GM18909 (cell line): Measurements from ENCODE around the gene TMC2.
"Not testable (repeated sequence)": the region's sequence is repeated elsewhere in the genome, so short reads cannot be mapped to it uniquely, and the experiment has no call there.

Source experiments
- ATAC-seq: cut with Tn5 transposase; IDR thresholded peaks from one replicate; pipeline ENCODE4 v1.9.1; 2021; ENCODE audit warnings: mild to moderate bottlenecking; ENCODE audit not compliant: unreplicated experiment, poor library complexity

Gene TMC2, protein sequence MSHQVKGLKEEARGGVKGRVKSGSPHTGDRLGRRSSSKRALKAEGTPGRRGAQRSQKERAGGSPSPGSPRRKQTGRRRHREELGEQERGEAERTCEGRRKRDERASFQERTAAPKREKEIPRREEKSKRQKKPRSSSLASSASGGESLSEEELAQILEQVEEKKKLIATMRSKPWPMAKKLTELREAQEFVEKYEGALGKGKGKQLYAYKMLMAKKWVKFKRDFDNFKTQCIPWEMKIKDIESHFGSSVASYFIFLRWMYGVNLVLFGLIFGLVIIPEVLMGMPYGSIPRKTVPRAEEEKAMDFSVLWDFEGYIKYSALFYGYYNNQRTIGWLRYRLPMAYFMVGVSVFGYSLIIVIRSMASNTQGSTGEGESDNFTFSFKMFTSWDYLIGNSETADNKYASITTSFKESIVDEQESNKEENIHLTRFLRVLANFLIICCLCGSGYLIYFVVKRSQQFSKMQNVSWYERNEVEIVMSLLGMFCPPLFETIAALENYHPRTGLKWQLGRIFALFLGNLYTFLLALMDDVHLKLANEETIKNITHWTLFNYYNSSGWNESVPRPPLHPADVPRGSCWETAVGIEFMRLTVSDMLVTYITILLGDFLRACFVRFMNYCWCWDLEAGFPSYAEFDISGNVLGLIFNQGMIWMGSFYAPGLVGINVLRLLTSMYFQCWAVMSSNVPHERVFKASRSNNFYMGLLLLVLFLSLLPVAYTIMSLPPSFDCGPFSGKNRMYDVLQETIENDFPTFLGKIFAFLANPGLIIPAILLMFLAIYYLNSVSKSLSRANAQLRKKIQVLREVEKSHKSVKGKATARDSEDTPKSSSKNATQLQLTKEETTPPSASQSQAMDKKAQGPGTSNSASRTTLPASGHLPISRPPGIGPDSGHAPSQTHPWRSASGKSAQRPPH

GRCh38 chr20:2536560-2536986 lies at the start of gene TMC2:
TMC2 (plus strand) TSS chr20:2536573; CDS start chr20:2536622, 49 bp downstream.
- no peak for ATAC-seq

DNA sequence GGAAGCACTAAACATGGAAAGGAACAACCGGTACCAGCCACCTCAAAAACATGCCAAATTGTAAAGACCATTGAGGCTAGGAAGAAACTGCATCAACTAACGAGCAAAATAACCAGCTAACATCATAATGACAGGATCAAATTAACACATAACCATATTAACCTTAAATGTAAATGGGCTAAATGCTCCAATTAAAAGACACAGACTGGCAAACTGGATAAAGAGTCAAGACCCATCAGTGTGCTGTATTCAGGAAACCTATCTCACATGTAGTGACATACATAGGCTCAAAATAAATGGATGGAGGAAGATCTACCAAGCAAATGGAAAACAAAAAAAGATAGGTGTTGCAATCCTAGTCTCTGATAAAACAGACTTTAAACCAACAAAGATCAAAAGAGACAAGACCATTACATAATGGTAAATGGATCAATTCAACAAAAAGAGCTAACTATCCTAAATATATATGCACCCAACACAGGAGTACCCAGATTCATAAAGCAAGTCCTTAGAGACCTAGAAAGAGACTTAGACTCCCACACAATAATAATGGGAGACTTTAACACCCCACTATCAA lies 33.5 kb upstream of the TMC2 start:
- not testable (repeated sequence) for ATAC-seq

GRCh38 chr20:2504803-2505202 lies 31.6 kb upstream of the TMC2 start:
- ATAC-seq: not testable (repeated sequence)

- ATAC-seq: not testable (repeated sequence)
Observed at GRCh38 chr20:2506426-2506825, 29.9 kb upstream of the TMC2 start.

- ATAC-seq: no peak
Observed at GRCh38 chr20:2507464-2507863, 28.9 kb upstream of the TMC2 start.

- ATAC-seq: peak; percentile 20
Observed at GRCh38 chr20:2507875-2508630, 28.3 kb upstream of the TMC2 start.

GRCh38 chr20:2508631-2509467 lies 27.5 kb upstream of the TMC2 start, which contains the start of gene ZNF343:
ZNF343 (minus strand) TSS chr20:2508915; CDS start chr20:2493895, 15,020 bp downstream.
- peak; percentile 93 for ATAC-seq

- ATAC-seq: no peak
Observed at GRCh38 chr20:2509468-2509781, 26.9 kb upstream of the TMC2 start.

- ATAC-seq: no peak
Observed at GRCh38 chr20:2509794-2510193, 26.6 kb upstream of the TMC2 start.

DNA sequence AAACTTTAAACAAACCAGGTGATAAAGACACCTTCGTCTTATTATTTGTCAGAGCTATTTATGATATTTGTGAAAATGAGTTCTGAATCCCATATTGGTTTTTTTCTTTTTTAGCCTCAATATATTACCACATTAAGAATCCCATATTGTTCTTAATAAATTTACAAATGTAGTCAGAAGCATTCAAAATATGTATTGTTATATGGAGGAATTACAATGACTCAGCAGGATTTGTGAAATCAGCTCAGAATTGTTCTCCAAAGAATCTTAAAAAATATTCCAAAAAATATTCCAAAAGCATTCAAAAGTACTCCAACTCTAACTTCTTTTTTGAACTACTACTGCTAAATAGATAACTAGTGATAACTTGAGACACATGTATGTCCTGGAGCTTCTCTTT lies 21.2 kb upstream of the TMC2 start:
- ATAC-seq: no peak

DNA sequence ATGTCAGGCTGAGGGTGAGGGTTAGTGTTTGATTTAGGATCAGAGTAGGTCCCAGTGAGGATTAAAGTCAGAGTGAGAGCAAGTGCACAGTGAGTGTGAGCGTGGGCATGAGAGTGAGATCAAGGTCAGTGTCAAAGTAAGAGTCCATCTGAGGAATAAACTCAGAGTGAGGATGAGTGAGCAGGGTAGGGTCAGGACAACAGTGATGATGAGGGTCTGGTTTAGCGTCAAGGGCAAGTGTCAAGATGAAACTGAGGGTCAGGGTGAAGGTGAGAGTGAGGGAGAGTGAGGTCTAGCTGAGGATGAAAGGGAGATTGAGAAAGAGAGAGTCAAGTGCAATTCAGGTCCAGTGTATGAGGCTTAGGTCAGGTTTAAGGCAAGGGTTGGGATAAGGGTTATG lies 20.0 kb upstream of the TMC2 start:
- ATAC-seq: no peak

DNA sequence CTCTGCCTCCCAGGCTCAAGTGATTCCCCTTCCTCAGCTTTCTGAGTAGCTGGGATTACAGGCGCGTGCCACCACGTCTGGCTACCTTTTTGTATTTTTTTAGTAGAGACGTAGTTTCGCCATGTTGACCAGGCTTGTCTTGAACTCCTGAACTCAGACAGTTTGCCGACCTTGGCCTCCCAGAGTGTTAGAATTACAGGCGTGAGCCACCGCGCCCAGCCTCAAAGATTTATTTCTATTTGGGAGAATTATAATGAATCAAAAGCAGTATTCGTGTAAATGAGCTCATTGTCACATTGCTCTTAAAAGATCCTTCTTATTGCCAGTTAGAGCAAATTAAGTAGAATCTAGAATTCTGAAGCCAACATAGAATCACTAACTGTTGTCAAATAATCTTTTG lies 18.3 kb upstream of the TMC2 start:
- ATAC-seq: no peak

GRCh38 chr20:2518558-2518957 lies 17.8 kb upstream of the TMC2 start:
- ATAC-seq: no peak

DNA sequence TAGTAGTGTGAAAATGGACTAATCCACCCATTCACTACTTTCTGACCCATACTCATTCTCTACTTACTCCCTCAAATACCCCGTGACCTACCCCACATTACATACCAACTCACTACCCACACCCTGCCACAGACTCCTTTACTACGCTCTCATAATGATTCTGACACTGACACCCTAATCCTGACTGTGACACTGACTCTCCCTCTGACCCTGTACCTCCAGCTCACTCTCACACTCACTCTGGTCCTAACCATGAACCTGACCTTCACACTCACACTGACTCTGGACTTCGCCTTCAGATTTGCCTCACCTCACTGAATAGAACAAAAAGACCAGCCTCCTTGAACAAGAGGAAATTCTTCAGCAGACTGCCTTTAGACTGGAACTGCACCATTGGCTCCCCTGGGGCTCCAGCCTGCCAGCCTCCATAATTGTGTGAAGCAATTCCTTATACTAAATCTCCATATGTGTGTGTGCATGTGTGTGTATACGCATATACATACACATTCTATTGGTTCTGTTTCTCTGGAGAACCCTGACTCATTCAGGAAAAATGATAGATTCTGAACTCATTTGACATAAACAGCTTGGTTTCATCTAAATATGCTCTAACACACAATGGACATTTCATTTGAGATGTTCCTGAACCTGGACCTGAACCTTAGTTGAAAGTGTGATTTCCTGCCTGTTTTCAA lies 17.1 kb upstream of the TMC2 start:
- no peak for ATAC-seq

GRCh38 chr20:2520617-2521016 lies 15.8 kb upstream of the TMC2 start:
- ATAC-seq: no peak

GRCh38 chr20:2521369-2522305 lies 14.7 kb upstream of the TMC2 start:
- ATAC-seq: no peak

- ATAC-seq: not testable (repeated sequence)
Observed at GRCh38 chr20:2522826-2523429, 13.4 kb upstream of the TMC2 start.
